ENCODE measurements around the gene CAMTA1.

The CAMTA1 gene

GRCh38 chr1:7717748-7718368, 932.6 kb downstream of the CAMTA1 start:
- Histone ChIP-seq H3K9ac (no peak overlapping the region), H3K27me3 (no peaks in the 10 kb centered on the region), H3K36me3 (no peaks in the 10 kb centered on the region), H3K9me3 (no peaks in the 10 kb centered on the region), H3K27ac (no peak overlapping the region), H3K4me1 (peaks cover 20% of the 10 kb centered on the region), H3K4me3 (no peak overlapping the region), H4K20me1 (no peaks in the 10 kb centered on the region), H3K4me2 (peak overlapping the region; percentile 31)
- no peak for TF ChIP-seq Cebpa-rat (IDR thresholded peaks at IDR 0.05)

GRCh38 chr1:7719468-7720094, 934.3 kb downstream of the CAMTA1 start:
- Histone ChIP-seq H4K20me1 (no peaks in the 10 kb centered on the region), H3K27me3 (no peaks in the 10 kb centered on the region)

GRCh38 chr1:7721940-7722669, 936.9 kb downstream of the CAMTA1 start:
- no peaks in the 10 kb centered on the region for H4K20me1 ChIP-seq
- no peak overlapping the region for H3K27ac ChIP-seq
- H3K36me3 ChIP-seq, result no peaks in the 10 kb centered on the region
- H3K4me2 ChIP-seq, result no peak overlapping the region
- H3K4me1 ChIP-seq, result peaks cover 46% of the 10 kb centered on the region
- H3K9ac ChIP-seq, result no peak overlapping the region
- no peaks in the 10 kb centered on the region for H3K27me3 ChIP-seq
- no peak overlapping the region for H3K4me3 ChIP-seq
- H3K9me3 ChIP-seq, result no peaks in the 10 kb centered on the region
- no peak for TF ChIP-seq Cebpa-rat (IDR thresholded peaks at IDR 0.05)

More at GRCh38 chr1:7719468-7720094, 934.3 kb downstream of the CAMTA1 start:
- no peak overlapping the region for H3K4me2 ChIP-seq
- H3K27ac ChIP-seq, result no peak overlapping the region
- no peak overlapping the region for H3K9ac ChIP-seq
- no peaks in the 10 kb centered on the region for H3K36me3 ChIP-seq
- no peak overlapping the region for H3K4me3 ChIP-seq
- peaks cover 25% of the 10 kb centered on the region for H3K4me1 ChIP-seq
- no peaks in the 10 kb centered on the region for H3K9me3 ChIP-seq
- no peak for TF ChIP-seq Cebpa-rat (IDR thresholded peaks at IDR 0.05)

- no peaks in the 10 kb centered on the region for H3K27me3 ChIP-seq
- no peaks in the 10 kb centered on the region for H4K20me1 ChIP-seq
- H3K4me1 ChIP-seq, result peaks cover 46% of the 10 kb centered on the region
- no peaks in the 10 kb centered on the region for H3K9me3 ChIP-seq
- no peaks in the 10 kb centered on the region for H3K36me3 ChIP-seq
- H3K27ac ChIP-seq, result no peak overlapping the region
- no peak overlapping the region for H3K4me3 ChIP-seq
- TF ChIP-seq Cebpa-rat (IDR thresholded peaks at IDR 0.05), result no peak
- H3K9ac ChIP-seq, result no peak overlapping the region
- peak overlapping the region; percentile 15 for H3K4me2 ChIP-seq
Measured at GRCh38 chr1:7722670-7723012, 937.4 kb downstream of the CAMTA1 start.

DNA sequence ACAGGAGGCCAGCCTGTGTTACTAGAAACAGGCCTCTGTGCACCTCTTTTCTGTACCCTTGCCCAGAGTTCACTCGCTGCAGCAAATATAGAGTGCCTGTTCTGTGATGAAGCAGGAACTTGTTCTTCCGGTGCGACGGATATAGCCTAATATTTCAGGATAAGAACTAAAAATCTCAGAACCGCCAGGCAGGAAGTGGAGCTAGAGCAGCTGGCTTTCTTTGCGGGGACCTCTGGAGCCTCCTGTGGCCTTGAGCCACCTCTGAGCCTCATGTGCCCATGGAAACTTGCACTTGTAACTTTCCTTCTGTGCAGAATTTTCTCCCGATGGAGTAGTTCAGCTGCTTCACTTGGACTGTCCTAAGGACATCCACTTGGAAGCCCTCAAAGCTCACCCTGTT, 941.4 kb downstream of the CAMTA1 start:
- peaks cover 76% of the 10 kb centered on the region for H3K4me1 ChIP-seq
- peak overlapping the region; percentile 67 for H3K4me2 ChIP-seq
- peak overlapping the region; percentile 67 for H3K27ac ChIP-seq
- H4K20me1 ChIP-seq, result no peaks in the 10 kb centered on the region
- H3K4me3 ChIP-seq, result peak overlapping the region; percentile 1; the same call in 1 of the 2 replicates
- no peak for TF ChIP-seq Cebpa-rat (IDR thresholded peaks at IDR 0.05)
- no peaks in the 10 kb centered on the region for H3K27me3 ChIP-seq
- peak overlapping the region; percentile 39; the same call in 1 of the 2 replicates for H3K9ac ChIP-seq
- H3K36me3 ChIP-seq, result no peaks in the 10 kb centered on the region
- H3K9me3 ChIP-seq, result 0 out of 2 replicates have a peak, but pooled peaks cover 8% of the 10 kb centered on the region

DNA sequence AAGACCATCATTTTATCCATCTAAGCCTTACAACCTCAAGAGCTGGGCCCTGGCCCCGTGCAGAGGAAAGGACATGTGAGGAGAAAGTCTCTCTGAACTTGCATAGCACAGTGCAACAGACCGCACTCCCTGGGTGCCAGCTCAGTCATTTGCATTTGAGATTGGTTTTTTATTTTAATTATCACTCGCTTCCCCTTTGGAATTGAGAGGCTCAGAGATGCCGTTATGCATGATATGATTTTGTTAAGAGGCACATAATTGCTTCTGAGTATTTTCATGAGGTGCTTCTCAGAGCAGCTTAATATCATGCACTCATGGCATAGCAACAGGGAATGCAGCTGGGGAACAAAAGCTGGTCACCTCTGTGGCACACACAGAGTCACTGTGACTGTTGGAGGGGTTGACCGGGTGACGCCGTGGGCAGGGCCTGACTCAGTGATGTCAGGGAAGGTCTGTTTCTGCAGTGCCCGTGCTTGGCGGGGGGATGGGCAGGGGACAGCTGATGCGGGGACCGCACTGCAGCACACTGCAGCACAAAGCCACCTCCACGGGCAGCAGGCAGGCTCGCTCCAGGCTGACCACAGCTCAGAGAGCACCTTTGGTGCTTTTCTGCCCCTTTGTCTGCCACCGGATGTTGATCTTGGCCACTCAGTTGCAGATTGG, 942.7 kb downstream of the CAMTA1 start:
- H3K27ac ChIP-seq, result peak overlapping the region; percentile 56
- H3K4me1 ChIP-seq, result peaks cover 78% of the 10 kb centered on the region
- 0 out of 2 replicates have a peak, but pooled peaks cover 6% of the 10 kb centered on the region for H3K36me3 ChIP-seq
- no peaks in the 10 kb centered on the region for H4K20me1 ChIP-seq
- H3K9ac ChIP-seq, result no peak overlapping the region
- H3K27me3 ChIP-seq, result no peaks in the 10 kb centered on the region
- H3K9me3 ChIP-seq, result 0 out of 2 replicates have a peak, but pooled peaks cover 8% of the 10 kb centered on the region
- no peak for TF ChIP-seq Cebpa-rat (IDR thresholded peaks at IDR 0.05)
- peak overlapping the region; percentile 67 for H3K4me2 ChIP-seq
- H3K4me3 ChIP-seq, result no peak overlapping the region

DNA sequence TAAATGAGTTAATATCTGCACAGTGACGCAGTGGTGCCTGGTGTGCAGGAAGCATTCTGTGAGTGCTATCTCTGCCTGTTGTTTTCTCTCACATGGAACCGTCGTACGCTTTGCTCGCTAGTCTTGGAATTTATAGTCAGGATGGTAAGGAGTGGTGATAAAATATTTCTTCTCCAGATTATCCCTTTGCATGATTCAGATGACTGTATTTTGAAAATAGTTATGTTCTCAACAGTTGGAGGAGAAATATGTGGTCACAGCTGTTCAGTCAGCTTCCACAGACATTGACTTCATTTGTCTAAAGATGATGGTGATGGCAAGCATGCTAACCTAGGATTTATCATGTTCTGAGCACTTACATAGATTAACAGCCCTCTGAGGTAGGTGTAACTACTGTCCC, 944.5 kb downstream of the CAMTA1 start:
- no peak overlapping the region for H3K4me3 ChIP-seq
- no peaks in the 10 kb centered on the region for H4K20me1 ChIP-seq
- H3K27me3 ChIP-seq, result no peaks in the 10 kb centered on the region
- peak overlapping the region; percentile 20; the same call in 1 of the 2 replicates for H3K27ac ChIP-seq
- 0 out of 2 replicates have a peak, but pooled peaks cover 8% of the 10 kb centered on the region for H3K9me3 ChIP-seq
- TF ChIP-seq Cebpa-rat (IDR thresholded peaks at IDR 0.05), result no peak
- H3K9ac ChIP-seq, result no peak overlapping the region
- H3K4me1 ChIP-seq, result peaks cover 92% of the 10 kb centered on the region
- peak overlapping the region; percentile 67; the same call in 1 of the 2 replicates for H3K4me2 ChIP-seq
- 0 out of 2 replicates have a peak, but pooled peaks cover 6% of the 10 kb centered on the region for H3K36me3 ChIP-seq

DNA sequence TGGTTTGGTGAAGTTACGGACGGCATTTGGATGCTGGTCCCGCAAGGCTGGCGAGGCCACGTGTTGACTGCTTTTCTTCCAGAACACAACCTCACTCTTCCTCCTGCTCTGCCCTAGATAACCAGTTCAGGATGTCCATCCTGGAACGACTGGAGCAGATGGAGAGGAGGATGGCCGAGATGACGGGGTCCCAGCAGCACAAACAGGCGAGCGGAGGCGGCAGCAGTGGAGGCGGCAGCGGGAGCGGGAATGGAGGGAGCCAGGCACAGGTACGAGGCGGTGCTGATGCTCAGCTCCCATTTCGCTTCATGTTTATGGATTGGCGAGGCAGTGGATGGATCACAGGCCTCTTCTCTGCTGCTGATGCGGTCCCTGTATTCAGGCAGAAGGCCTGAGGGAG, 947.1 kb downstream of the CAMTA1 start:
- TF ChIP-seq Cebpa-rat (IDR thresholded peaks at IDR 0.05), result no peak
- peaks cover 23% of the 10 kb centered on the region for H3K36me3 ChIP-seq
- H3K4me1 ChIP-seq, result peaks cover 77% of the 10 kb centered on the region

GRCh38 chr1:7733276-7733675, 948.0 kb downstream of the CAMTA1 start:
- Histone ChIP-seq H3K9me3 (peaks cover 33% of the 10 kb centered on the region), H3K27me3 (no peaks in the 10 kb centered on the region), H3K9ac (peak overlapping the region; percentile 30; the same call in 1 of the 2 replicates), H4K20me1 (no peaks in the 10 kb centered on the region), H3K27ac (peak overlapping the region; percentile 58), H3K4me2 (peak overlapping the region; percentile 67), H3K4me1 (peaks cover 67% of the 10 kb centered on the region), H3K4me3 (no peak overlapping the region; the same call in 1 of the 2 replicates), H3K36me3 (peaks cover 33% of the 10 kb centered on the region)
- no peak for TF ChIP-seq Cebpa-rat (IDR thresholded peaks at IDR 0.05)

More for the DNA sequence above, 947.1 kb downstream of the CAMTA1 start:
- peaks cover 24% of the 10 kb centered on the region for H3K9me3 ChIP-seq
- H4K20me1 ChIP-seq, result no peaks in the 10 kb centered on the region
- H3K27me3 ChIP-seq, result no peaks in the 10 kb centered on the region
- peak overlapping the region; percentile 67; the same call in 1 of the 2 replicates for H3K4me2 ChIP-seq
- no peak overlapping the region for H3K9ac ChIP-seq
- no peak overlapping the region for H3K4me3 ChIP-seq
- H3K27ac ChIP-seq, result peak overlapping the region; percentile 58; the same call in 1 of the 2 replicates
